HG03159 (cell line): ENCODE results near the gene EPS8.

Experiments
- ATAC-seq: cut with Tn5 transposase; IDR thresholded peaks from one replicate; pipeline ENCODE4 v1.9.1; 2021; ENCODE audit warnings: mild to moderate bottlenecking, moderate library complexity; ENCODE audit not compliant: unreplicated experiment

The EPS8 gene

GRCh38 chr12:15580431-15580830, 208.8 kb downstream of the EPS8 start:
- ATAC-seq: no peak

- no peak for ATAC-seq
Observed at GRCh38 chr12:15575671-15576541, 213.3 kb downstream of the EPS8 start.

GRCh38 chr12:15574353-15574752, 214.8 kb downstream of the EPS8 start:
- no peak for ATAC-seq
